DOHH2 (cell line): ENCODE measurements around the gene GALNT9.

Experiments
- H3F3A ChIP-seq: fragments of 200-600 bp; sonication (generic), shearing (Covaris generic); 2 replicates; pipeline ENCODE4 v1.6.0; 2016; ENCODE audit warnings: antibody characterized with exemption, mild to moderate bottlenecking; ENCODE audit not compliant: control insufficient read depth, insufficient read depth
- H3K27ac ChIP-seq: fragments of 200-600 bp; sonication (generic); 2 replicates; pipeline ENCODE4 v1.5.1; 2014; ENCODE audit warnings: low read depth, mild to moderate bottlenecking, low read length, moderate library complexity
- H3K27me3 ChIP-seq: fragments of 200-600 bp; sonication (generic); 2 replicates; pipeline ENCODE4 v1.6.1; 2014; ENCODE audit warnings: mild to moderate bottlenecking, low read length, mixed read lengths; ENCODE audit not compliant: control insufficient read depth
- H3K36me3 ChIP-seq: fragments of 200-600 bp; sonication (generic); 2 replicates; pipeline ENCODE4 v1.6.1; 2014; ENCODE audit warnings: mild to moderate bottlenecking, low read length, moderate library complexity, mixed read lengths; ENCODE audit not compliant: control insufficient read depth
- H3K4me1 ChIP-seq: fragments of 200-600 bp; sonication (generic); 2 replicates; pipeline ENCODE4 v1.6.1; 2014; ENCODE audit warnings: mild to moderate bottlenecking, low read length, mixed read lengths; ENCODE audit not compliant: control insufficient read depth
- H3K4me2 ChIP-seq: fragments of 200-600 bp; sonication (generic); 2 replicates; pipeline ENCODE4 v1.6.0; 2014; ENCODE audit warnings: mild to moderate bottlenecking, low read length, moderate library complexity
- H3K4me3 ChIP-seq: fragments of 200-600 bp; sonication (generic); 2 replicates; pipeline ENCODE4 v1.5.1; 2014; ENCODE audit warnings: mild to moderate bottlenecking, low read length, mixed read lengths
- H3K79me2 ChIP-seq: fragments of 200-600 bp; sonication (generic); 2 replicates; pipeline ENCODE4 v1.6.1; 2014; ENCODE audit warnings: mild to moderate bottlenecking, low read length, mixed read lengths; ENCODE audit not compliant: control insufficient read depth
- H3K9me2 ChIP-seq: fragments of 200-600 bp; sonication (generic); replicated peaks from 2 replicates; pipeline ENCODE4 v1.6.1; 2014; ENCODE audit warnings: mild to moderate bottlenecking, low read length, mixed read lengths; ENCODE audit not compliant: control insufficient read depth
- H3K9me3 ChIP-seq: fragments of 200-600 bp; sonication (generic); 2 replicates; pipeline ENCODE4 v1.6.1; 2014; ENCODE audit warnings: antibody characterized with exemption, low read length, mixed read lengths; ENCODE audit not compliant: control insufficient read depth, insufficient read depth
- H4K20me1 ChIP-seq: fragments of 200-600 bp; sonication (generic); 2 replicates; pipeline ENCODE4 v1.6.0; 2014; ENCODE audit warnings: low read depth, mild to moderate bottlenecking, antibody characterized with exemption, low read length, moderate library complexity; ENCODE audit not compliant: control insufficient read depth, insufficient read depth
- CTCF ChIP-seq: fragments of 200-600 bp; sonication (generic); IDR thresholded peaks from one replicate; pipeline ENCODE4 v1.5.1; 2014; ENCODE audit warnings: antibody characterized with exemption, mild to moderate bottlenecking, low read depth, low read length; ENCODE audit not compliant: poor library complexity, severe bottlenecking
- EZH2phosphoT487 ChIP-seq: fragments of 200-600 bp; sonication (generic); IDR thresholded peaks from 2 replicates; pipeline ENCODE4 v1.6.1; 2017; ENCODE audit warnings: borderline replicate concordance, mild to moderate bottlenecking, antibody characterized with exemption, low read length, moderate library complexity, mixed read lengths

The GALNT9 gene

GRCh38 chr12:132263061-132263360, 66.4 kb downstream of the GALNT9 start:
- H4K20me1 ChIP-seq, result no peaks in the 10 kb centered on the region
- peaks cover 3% of the 10 kb centered on the region; the same call in 1 of the 2 replicates for H3K9me3 ChIP-seq
- no peak overlapping the region for H3K4me2 ChIP-seq
- no peaks in the 10 kb centered on the region for H3K79me2 ChIP-seq
- H3K4me3 ChIP-seq, result no peak overlapping the region
- H3K27me3 ChIP-seq, result no peaks in the 10 kb centered on the region
- H3K9me2 ChIP-seq, result no peaks in the 10 kb centered on the region
- TF ChIP-seq EZH2phosphoT487, result no peak
- TF ChIP-seq CTCF, result no peak
- H3K36me3 ChIP-seq, result no peaks in the 10 kb centered on the region
- no peaks in the 10 kb centered on the region for H3F3A ChIP-seq
- H3K27ac ChIP-seq, result no peak overlapping the region
- H3K4me1 ChIP-seq, result no peaks in the 10 kb centered on the region

- no peaks in the 10 kb centered on the region for H3K4me1 ChIP-seq
- no peak for TF ChIP-seq CTCF
- TF ChIP-seq EZH2phosphoT487, result no peak
Observed at GRCh38 chr12:132262256-132263060, 66.9 kb downstream of the GALNT9 start.

GRCh38 chr12:132261328-132262138, 67.9 kb downstream of the GALNT9 start:
- no peak overlapping the region for H3K4me2 ChIP-seq
- H3K9me3 ChIP-seq, result no peaks in the 10 kb centered on the region

More at GRCh38 chr12:132262256-132263060, 66.9 kb downstream of the GALNT9 start:
- Histone ChIP-seq H4K20me1 (no peaks in the 10 kb centered on the region), H3K4me3 (no peak overlapping the region), H3K9me2 (no peaks in the 10 kb centered on the region), H3K27me3 (no peaks in the 10 kb centered on the region), H3K36me3 (no peaks in the 10 kb centered on the region), H3F3A (no peaks in the 10 kb centered on the region), H3K4me2 (no peak overlapping the region), H3K79me2 (no peaks in the 10 kb centered on the region), H3K27ac (no peak overlapping the region), H3K9me3 (no peaks in the 10 kb centered on the region)

More at GRCh38 chr12:132261328-132262138, 67.9 kb downstream of the GALNT9 start:
- Histone ChIP-seq H3K4me3 (no peak overlapping the region), H3F3A (no peaks in the 10 kb centered on the region), H3K27ac (no peak overlapping the region), H3K9me2 (no peaks in the 10 kb centered on the region), H4K20me1 (no peaks in the 10 kb centered on the region), H3K79me2 (no peaks in the 10 kb centered on the region), H3K36me3 (no peaks in the 10 kb centered on the region), H3K4me1 (no peaks in the 10 kb centered on the region), H3K27me3 (no peaks in the 10 kb centered on the region)
- TF ChIP-seq EZH2phosphoT487, result no peak
- TF ChIP-seq CTCF, result no peak
